Measurements from ENCODE around the gene FZD2.

Gene FZD2

DNA sequence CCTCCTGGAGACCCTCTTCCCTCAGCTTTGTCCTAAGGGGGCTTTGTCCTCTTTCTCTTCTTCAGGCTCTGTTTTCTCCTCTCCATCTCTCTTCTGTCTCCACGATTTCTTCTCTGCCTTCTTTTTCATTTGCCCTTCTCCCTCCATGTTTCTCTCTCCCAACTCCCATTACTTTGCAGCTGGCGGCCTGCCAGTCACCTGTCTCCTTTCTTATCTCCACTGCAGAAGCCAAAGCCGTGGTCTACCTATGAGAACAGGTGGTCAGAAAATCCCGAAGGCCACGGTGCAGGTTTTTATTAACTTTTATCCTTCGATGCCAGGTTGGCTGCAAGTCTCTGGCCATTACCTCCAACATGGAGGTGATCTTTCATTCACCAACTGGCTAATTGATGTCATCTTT lies 45.1 kb downstream of the FZD2 start:
- TF ChIP-seq, protein P1, sequence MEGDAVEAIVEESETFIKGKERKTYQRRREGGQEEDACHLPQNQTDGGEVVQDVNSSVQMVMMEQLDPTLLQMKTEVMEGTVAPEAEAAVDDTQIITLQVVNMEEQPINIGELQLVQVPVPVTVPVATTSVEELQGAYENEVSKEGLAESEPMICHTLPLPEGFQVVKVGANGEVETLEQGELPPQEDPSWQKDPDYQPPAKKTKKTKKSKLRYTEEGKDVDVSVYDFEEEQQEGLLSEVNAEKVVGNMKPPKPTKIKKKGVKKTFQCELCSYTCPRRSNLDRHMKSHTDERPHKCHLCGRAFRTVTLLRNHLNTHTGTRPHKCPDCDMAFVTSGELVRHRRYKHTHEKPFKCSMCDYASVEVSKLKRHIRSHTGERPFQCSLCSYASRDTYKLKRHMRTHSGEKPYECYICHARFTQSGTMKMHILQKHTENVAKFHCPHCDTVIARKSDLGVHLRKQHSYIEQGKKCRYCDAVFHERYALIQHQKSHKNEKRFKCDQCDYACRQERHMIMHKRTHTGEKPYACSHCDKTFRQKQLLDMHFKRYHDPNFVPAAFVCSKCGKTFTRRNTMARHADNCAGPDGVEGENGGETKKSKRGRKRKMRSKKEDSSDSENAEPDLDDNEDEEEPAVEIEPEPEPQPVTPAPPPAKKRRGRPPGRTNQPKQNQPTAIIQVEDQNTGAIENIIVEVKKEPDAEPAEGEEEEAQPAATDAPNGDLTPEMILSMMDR (conservative IDR thresholded peaks at IDR 0.05; ENCODE audit: low read depth, low read length): no peak
- DNase-seq (ENCODE audit: low read depth): no peak
- H3K4me3 ChIP-seq (ENCODE audit: low read depth, low read length): no peak overlapping the region

DNA sequence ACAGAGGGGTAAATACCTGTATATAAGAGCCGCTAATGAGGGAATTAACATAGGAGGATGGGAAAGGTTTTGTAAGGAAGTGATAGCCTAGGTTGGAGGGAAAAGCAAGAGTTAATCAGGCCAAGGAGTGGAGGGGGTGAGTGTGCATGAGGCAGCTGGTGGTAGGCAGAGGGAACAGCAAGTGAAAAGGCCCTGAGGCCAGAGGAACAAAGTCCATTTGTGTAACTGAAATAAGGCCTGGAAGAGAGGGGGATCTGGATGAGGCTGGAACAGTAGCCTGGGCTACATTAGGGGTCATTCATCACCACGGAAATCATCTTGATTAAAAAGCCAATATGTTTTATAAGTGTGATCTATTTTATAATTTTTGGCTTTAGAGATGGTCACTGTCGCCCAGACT lies 45.7 kb downstream of the FZD2 start:
- H3K4me3 ChIP-seq (ENCODE audit: low read depth, low read length): no peak overlapping the region
- TF ChIP-seq, protein P1 (conservative IDR thresholded peaks at IDR 0.05; ENCODE audit: low read depth, low read length): no peak
- DNase-seq (ENCODE audit: low read depth): no peak

DNA sequence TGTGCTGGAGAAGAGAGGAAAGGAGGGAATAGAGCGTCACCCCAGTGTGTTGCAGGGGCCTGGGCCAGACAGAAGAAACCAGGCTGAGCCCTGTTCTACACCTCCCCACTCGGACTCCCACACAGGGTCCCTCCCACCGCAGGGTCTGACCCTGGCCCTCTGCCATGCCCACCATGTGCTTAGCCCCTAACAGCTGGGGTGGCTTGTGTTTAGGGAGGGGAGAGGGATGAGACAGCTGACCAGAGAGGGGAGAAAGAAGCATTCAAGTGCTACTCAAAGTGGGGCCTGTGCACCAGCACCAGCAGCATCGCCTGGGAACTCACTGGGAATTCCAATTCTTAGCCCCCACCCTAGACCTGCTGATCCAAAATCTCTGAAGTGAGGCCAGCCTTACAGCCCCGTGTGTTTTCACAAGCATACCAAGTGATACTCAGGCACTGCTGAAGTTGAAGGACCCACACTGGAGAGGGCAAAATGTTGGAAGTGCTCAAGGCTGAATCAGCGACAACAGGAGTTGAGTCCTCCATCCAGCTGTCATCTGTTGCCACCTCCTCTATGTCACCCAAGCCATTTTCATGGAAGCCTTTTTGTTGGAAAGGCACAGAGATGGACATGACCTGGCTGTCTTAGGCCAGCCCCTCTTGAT lies 47.0 kb downstream of the FZD2 start:
- no peak overlapping the region for H3K4me3 ChIP-seq (ENCODE audit: low read depth, low read length)
- DNase-seq (ENCODE audit: low read depth): no peak
- TF ChIP-seq, protein P1 (conservative IDR thresholded peaks at IDR 0.05; ENCODE audit: low read depth, low read length): no peak

DNA sequence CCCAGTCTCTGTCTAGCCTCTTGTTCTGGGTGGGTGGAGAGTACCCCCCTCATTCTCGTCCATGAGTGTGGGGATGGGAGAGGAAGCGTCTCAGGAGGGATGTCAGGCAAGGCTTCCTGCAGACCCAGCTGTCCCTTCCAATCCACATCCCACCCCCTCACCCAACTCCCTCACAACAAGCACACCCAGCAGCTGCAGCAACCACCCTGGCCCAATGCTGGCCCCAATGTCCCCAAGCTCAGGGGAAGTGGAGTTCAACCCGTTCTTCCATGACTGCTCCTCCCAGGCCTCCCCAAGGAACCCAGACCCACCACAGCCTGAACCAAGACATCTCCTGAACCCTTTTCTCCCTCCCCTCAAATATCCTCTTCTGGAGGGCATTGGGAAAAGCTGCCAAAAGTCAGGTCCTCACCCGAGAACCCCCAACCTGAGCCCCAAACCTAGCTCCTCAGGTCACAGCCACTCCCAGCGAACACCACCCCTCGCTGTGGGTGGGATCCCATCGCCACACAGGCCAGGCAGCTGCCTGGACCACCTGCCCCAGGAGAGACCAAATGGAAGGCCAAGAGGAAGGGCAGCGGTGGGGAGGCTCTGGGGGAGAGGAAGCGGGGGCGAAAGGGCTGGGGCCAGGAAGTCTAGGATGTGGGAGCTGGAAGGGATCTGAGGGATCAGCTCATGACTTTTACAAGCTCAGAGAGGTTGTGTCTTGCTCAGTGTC lies 47.6 kb downstream of the FZD2 start:
- TF ChIP-seq, protein P1 (conservative IDR thresholded peaks at IDR 0.05; ENCODE audit: low read depth, low read length): no peak
- H3K4me3 ChIP-seq (ENCODE audit: low read depth, low read length): no peak overlapping the region
- no peak for DNase-seq (ENCODE audit: low read depth)

DNA sequence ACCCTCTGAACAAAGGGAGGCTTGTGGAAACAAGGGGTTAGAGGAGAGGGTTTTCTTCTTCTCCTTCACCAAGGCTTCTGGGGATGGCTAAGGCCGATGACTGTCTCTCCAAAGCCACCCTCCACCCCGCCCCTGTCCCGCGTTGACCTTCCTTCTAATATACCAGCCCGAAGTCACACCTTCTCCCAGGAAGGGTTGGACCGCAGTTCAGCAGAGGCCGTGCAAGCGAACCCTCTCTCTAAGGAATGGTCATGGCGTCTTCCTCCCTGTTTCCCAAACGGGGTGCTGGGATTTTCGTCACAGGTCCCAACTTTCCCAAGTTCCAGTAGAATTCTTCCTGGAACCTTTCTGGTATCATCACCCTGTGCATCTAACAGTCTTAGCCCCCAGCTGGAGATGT lies 49.4 kb downstream of the FZD2 start:
- no peak overlapping the region for H3K4me3 ChIP-seq (ENCODE audit: low read depth, low read length)
- TF ChIP-seq, protein P1 (conservative IDR thresholded peaks at IDR 0.05; ENCODE audit: low read depth, low read length): no peak
- DNase-seq (ENCODE audit: low read depth): no peak

DNA sequence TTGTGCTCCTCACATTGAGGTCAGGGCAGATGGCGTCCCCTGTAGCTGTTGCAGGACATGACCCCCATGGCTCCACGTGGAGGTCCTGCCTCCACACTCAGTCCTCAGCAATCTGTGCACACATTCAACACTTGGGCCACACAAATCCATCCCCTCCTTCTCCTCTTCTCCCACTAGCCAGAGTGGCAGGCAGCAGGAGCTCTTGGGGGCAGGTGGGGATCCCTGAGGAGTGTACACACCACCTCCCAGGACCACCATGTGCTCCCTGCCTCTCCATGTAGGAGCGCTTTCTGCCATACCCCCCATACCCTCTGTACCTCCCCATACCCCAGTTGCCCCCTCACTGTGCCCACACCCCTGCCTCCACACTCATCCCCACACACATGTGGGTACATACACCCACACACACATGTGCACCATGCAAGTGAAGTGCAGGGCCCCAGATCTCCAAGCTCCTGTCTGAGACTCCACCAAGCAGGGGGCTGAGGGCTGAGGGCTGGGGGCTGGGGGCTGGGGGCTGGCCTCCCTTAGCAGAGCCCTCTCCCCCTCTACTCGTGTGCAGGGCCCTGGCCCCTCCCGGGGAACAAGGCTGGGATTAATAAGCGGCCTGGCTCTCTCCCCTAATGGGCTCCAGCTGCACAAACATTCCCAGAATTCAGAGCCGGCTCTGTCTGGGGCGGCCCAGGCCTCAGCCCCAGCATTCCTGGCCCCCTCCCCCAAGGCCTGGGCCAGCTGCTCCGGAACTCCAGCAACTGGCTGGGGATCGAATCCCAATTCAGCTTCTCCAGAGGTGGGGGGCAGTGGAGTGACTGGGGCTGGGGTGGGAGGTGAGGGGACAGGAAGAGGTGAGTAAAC lies 50.8 kb downstream of the FZD2 start:
- TF ChIP-seq, protein P1 (conservative IDR thresholded peaks at IDR 0.05; ENCODE audit: low read depth, low read length): no peak
- DNase-seq (ENCODE audit: low read depth): peak; percentile 36
- H3K4me3 ChIP-seq (ENCODE audit: low read depth, low read length): no peak overlapping the region
